HG03039 (cell line): ENCODE measurements around the gene LAMA4.
A peak's percentile ranks its signal among the peaks of the same experiment; 100 is the strongest.
"Not testable (repeated sequence)": the region's sequence is repeated elsewhere in the genome, so short reads cannot be mapped to it uniquely, and the experiment has no call there.

Source experiments
- ATAC-seq: cut with Tn5 transposase; IDR thresholded peaks from one replicate; pipeline ENCODE4 v1.9.1; 2021; ENCODE audit warnings: mild to moderate bottlenecking, moderate library complexity; ENCODE audit not compliant: unreplicated experiment

Gene LAMA4

DNA sequence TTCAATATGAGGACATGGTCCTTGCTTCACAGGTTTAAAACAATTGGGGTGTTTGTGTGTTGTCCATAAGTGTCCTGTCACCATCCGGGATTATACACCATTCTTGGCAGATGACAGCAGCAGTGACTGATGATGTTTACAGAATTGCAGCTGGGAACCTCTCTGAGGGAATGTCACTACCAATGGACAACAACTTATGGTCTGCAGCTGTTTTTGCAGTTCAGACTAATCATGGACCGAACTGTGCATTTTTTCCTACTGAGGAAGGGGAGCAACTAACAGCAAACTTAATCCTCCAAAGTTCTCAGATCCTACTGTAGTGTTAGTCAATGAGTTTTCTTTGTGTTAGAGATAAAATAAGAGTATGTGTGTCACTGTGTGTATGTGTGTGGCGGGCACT is 140.9 kb downstream of the LAMA4 start:
- no peak for ATAC-seq

DNA sequence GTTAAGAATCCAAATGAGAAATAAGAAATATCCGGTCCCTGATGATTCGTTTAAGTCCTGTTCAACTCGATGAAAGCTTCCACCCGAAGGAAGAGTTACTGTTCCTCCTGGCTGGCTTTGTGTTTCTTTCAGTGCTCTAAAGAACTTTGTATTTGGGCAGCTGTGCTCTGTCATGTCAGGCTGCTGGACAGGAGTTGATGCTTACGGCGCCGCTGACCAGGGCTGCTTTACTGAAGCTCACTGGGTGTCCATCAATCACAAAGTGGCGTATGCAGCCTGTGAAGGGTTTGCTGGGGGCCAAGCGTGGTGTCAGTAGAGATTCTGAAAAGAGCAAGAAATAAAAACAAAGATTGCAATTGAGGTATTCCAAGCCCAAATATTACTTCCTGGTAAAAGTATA is 145.1 kb downstream of the LAMA4 start:
- ATAC-seq = no peak

DNA sequence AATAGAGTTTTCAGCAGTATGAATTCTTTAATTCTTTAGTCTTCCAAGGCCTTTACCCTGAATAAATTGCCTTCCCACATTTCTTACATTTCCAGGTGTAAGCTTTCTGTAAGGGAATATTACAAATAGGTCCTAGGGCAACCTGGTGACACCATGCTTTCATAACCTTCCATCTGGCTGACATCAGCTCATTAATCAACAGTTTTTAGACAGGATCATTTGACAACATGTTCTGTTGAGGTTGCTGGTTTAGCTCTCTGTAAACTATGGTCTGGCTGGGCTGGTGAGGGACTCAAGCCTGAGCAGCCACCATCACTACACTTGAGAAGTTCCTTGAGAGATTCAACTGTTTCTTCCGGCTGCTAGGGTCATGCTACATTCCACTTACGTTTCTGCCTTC is 147.8 kb downstream of the LAMA4 start:
- ATAC-seq = no peak

DNA sequence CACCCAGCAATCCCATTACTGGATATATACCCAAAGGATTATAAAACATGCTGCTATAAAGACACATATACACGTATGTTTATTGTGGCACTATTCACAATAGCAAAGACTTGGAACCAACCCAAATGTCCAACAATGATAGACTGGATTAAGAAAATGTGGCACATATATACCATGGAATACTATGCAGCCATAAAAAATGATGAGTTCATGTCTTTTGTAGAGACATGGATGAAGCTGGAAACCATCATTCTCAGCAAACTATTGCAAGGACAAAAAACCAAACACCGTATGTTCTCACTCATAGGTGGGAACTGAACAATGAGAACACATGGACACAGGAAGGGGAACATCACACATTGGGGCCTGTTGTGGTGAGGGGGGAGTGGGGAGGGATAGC is 148.3 kb downstream of the LAMA4 start:
- ATAC-seq = not testable (repeated sequence)

DNA sequence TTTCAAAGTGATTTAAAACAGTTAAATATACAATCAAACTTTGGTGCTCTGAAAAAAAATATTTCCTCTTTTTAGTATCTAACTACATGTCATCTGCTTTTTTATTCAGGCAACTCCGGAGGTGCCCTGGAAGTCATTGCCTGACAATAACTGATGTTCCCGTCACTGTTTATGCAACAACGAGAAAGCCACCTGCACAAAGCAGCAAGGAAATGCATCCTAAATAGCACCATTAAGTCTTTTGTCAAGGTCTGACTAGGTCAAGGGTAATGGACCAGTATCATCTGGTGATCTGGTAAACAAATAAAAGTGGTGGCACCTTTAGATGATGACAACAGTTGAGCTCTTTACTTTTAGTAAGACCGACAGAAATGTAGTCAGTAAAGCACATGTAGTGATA is 153.8 kb downstream of the LAMA4 start:
- no peak for ATAC-seq

DNA sequence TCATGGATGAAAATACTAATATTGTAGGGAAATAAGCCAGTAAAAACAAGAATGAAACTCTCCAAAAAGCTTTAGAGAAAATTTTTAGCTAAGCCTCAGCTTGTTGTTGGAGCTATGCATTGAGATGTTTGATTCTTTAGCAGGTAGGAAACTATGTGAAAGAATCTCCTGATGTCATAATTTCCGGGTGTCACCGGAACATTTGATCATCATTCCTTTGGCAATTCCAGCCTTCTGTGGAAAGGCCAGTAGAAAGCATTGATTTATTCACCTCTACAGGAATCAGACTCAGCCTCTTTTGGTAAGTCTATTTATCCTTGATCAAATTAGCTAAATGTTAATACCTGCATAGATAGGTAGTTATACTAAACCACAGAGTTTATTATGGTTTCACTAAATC is 157.5 kb downstream of the LAMA4 start:
- no peak for ATAC-seq

DNA sequence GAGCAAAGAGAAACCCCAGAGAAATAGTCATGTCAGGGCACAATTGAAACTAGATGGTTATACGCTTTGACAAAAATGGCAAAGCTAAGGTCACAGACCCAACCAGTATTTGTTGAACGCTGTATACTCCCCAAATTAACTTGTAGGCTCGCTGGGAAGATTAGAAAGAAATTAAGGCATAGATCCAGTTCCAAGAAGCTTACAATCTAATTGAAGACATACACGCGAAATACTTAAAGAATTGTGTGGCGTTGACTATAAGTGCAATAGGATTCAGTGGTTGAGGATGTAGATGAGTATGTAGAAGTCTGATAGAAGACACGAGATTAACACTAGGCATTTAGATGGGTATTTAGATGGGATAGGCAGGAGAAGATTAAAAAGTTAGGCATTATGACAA is 166.5 kb downstream of the LAMA4 start:
- ATAC-seq = no peak

DNA sequence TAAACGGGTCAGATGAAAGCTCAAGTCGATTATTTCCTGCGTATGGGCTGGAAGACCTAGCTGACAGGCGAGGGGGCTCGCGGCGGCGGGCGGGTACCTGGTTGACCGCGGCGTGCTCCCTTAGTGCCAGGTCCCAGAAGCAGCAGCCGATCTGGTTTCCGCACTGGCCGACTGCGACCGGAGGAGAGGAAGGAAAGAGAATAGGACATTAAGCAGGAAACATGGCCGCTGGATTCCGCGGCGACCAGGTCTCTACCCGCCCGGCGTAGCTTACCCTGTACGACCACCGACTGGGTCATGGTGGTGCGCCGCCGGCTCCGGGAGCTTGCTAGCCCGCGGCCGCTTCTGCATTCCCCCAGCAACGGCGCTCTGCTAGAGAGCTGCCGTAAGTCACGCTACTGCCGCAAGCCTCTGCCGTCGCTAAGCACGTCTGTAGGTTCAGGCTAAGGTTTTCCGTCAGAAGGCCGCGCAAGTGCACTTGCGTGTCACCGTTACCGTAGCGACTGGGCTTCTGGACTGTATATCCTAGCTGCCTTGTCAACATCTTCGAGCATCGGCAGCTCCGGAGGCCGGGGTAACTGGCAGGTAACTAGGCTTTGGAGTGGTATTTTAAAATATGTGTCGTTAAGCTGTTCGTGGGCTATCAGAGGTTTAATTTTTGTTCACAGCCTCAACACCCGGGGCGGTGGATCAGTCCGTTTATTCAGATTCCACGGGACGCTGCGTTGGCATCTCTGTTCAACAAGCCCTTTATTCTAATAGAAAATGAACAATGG is 167.0 kb downstream of the LAMA4 start, which contains the start of the genes FAM229B and TUBE1:
Gene FAM229B, plus strand, starts transcription at position 456 of the 776 bp plus-strand sequence. CDS start 11,693 bp downstream, outside the sequence.
Gene TUBE1, minus strand, starts transcription at position 347 of the 776 bp plus-strand sequence. Its CDS starts 48 bp downstream, at position 299.
- peak; percentile 97 for ATAC-seq

DNA sequence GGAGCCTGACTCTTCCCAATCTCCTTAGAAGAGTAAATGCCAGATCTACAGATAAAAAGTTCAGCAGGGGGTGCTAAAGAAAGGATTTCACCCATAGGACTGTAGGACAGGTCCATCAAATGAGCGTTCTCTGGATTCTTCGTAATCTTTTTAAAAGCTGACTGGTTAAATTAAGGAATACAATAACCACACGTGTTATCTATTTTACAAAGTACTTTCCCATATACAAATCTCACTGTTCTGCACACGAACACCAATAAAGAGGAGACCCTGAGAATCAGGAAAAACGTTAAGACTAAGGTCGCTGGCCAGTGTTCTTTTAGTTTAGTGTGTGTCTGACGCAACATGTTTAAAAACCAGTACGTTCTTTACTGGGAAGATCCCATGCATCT is 167.6 kb downstream of the LAMA4 start:
- peak; percentile 13 for ATAC-seq

DNA sequence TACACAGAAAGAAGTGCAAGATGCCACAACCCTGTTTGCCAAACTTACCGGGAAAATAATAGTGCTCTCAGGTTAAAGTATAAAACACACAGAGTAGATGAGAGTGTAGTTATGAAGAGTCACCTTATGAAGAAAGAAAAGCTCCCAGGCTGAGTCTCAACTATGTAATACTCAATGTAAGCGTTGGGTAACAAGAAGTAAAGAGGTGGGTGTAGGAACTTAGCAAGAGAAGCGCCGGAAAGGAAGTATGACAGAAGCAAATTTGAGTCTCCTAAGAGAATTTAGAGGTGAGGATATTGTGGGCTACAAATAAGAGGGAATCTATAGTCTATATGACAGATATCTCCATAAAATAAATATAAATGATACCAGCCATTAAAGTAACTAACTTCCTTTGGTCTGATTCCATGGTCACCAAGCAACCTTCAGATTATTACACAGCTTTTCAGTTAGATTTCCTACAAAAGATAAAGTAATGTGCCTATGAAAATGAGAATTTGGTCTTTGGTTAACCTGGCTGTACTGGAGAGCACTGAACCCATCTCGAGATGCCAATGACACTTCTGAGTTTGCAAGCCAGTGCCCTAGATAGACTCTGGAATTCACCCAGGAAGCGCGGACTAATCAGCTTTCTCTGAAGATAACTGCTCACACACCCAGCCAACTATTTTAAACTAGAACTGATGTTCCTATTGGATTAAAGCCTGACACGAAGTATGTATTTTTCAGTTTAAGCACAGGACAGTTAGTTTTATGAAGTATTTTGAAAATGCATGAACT is 168.9 kb downstream of the LAMA4 start:
- ATAC-seq = no peak

DNA sequence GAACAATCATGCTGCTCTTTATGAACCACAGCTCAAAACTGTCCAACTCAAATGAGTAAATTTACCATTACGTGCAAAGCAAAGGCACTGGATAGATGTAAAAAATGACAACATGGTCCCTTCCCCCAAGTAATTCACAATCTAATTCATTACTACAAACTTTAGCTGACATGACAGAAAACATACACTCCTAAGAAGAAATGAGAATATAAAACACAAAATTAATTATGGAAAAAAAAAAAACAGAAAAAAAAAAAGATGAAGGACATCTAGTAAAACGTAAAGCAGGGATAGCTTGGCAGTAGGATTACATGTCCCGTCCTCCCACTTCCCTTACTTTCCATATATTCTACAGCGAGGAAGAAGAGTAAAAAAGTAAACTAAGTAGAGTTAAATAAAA is 172.8 kb downstream of the LAMA4 start:
- no peak for ATAC-seq

DNA sequence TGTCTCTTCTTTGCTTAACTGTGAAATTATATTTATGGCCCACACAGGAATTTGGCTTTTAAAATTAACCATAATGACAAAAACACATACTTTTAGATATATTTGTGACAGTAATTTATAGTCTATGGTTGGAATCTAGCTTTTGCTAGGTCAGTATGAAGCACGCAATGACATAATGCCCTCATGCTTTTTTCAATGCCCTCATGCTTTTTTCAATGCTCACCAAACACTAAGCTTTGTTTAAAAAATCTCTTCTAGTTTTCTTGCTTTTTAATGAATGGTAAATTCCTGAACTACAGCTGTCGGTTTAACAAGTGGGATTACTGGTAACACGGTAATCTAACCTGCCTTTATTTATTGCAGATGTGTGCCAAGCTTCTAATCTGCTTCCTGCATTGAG is 187.8 kb downstream of the LAMA4 start:
- ATAC-seq = no peak

DNA sequence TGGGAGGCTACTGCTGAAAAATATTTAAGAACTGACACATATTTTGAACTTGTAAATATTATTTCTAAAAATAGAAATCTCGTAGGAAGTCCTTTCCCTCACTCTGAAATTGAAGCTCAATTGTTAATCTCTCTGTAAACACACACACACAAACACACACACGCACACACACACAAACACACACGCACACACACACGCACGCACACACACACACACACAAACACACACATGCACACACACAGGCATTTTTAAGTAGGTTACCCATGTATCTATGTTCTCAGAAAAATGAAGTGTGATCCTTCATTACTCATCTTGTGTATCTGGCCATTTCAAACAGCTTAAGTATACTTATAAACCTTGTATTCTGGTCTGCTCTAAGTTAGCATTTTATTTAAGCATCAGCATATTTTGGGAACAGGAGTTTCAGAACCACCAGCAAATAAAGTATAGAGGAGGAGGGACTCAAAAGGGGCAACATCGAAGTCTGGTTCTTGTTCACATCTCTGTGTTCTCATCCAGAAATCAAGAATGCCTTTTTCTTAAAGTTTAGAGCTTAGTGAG is 188.9 kb downstream of the LAMA4 start:
- ATAC-seq = no peak

DNA sequence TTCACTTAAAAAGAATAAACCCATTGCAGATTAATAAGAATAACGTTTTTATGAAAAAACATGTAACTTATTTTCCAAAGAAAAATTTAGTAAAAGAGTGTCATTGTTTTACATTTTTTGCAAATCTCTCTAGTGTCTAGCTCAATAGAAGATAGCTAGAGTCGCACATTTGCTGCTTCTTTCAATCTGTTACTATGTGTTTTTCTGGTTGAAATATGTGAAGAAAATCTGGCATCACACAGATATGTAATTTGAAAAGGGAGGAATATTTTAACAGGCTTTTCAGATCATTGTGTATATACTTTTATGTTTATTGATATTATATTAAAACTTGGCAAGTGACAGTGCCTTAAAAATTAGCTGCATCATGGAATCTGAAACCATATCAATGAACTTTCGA is 191.4 kb downstream of the LAMA4 start:
- no peak for ATAC-seq

DNA sequence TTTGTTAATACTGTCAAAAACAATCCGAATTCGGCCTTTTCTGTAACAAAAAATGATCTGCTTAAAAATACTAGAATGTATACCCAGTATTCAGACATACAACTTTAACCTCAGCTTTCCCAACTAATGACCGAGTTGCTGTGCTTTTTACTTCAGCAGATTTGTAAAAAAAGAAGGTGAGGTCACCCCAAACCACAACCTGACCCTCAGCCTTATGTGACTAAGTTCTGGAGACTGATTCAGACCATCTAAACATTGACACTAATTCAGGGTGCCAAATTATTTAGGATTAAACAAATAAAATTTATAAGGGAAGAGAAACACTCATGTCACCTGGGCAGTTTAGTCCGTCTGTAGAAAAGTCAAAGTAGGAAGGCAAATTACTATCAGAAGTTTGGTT is 192.8 kb downstream of the LAMA4 start:
- no peak for ATAC-seq
